MM.1S (cell line): ENCODE results near the gene SRRM4.

Experiments
- CTCF ChIP-seq: fragments of 300-600 bp; sonication (generic); IDR thresholded peaks from 2 replicates; pipeline ENCODE4 v1.5.1; 2016; ENCODE audit warnings: antibody characterized with exemption, low read length, mixed read lengths
- EZH2 ChIP-seq: fragments of 300-600 bp; sonication (generic); optimal IDR thresholded peaks from 2 replicates; pipeline ENCODE3; 2017; ENCODE audit warnings: low read depth, mild to moderate bottlenecking, antibody characterized with exemption, low read length, mixed read lengths
- EZH2phosphoT487 ChIP-seq: fragments of 300-600 bp; sonication (generic); IDR thresholded peaks from 2 replicates; pipeline ENCODE4 v1.6.1; 2018; ENCODE audit warnings: antibody characterized with exemption, low read length

GRCh38 chr12:119036878-119037825, 55.8 kb downstream of the SRRM4 start:
- TF ChIP-seq EZH2 (no peak), CTCF (peak; percentile 37), EZH2phosphoT487 (no peak)
